T-cell (primary cell): ENCODE results near the gene NUAK1. TPM values are rescaled to one million over a fixed set of nuclear protein-coding genes. Genes with fewer than 3 reads are reported as not detected.

Experiments used
- ATAC-seq, 4 experiments: fragments of 200-7000 bp in 3 of 4; fragments of 150-1000 bp in 1 of 4; cut with Tn5 transposase; replicated peaks in 1 of 4; 1 replicate in 3 of 4; 2 replicates in 1 of 4; pipeline ENCODE4 v1.10.0; 2021; ENCODE audit warnings: moderate library complexity in 3 of 4, mild to moderate bottlenecking in 2 of 4, moderate number of reproducible peaks in 1 of 4
- CTCF ChIA-PET, 2 donors: fragments of 300-600 bp; sonication (Branson Sonifier 250); formaldehyde crosslinking; loops; one replicate each; lab custom pipeline; 2022; ENCODE audit warnings: antibody characterized with exemption in 2 of 2; lab: Charles Lee
- POLR2A ChIA-PET, 2 donors: fragments of 300-600 bp; sonication (Branson Sonifier 250); formaldehyde crosslinking; loops; one replicate each; lab custom pipeline; 2022; ENCODE audit warnings: antibody characterized with exemption in 2 of 2; lab: Charles Lee
- DNase-seq, 35 experiments: peaks; one replicate each; pipeline versions ENCODE4 v3.0.0 to v3.0.0-alpha.2; 2013 to 2023
- H3K27ac ChIP-seq: one replicate; pipeline ENCODE4 v1.5.1; 2013; ENCODE audit warnings: low read length
- H3K27me3 ChIP-seq, 2 experiments: replicated peaks in 1 of 2; 1 replicate in 1 of 2; 2 replicates in 1 of 2; pipeline versions ENCODE4 v1.6.1 to v1.7.0; 2013; ENCODE audit warnings: low read length in 1 of 2, mixed read lengths in 1 of 2; ENCODE audit not compliant: control insufficient read depth in 2 of 2, insufficient read depth in 2 of 2; ENCODE audit errors: extremely low read depth in 1 of 2
- H3K36me3 ChIP-seq, 2 donors: 1 replicate in 1 of 2; 2 replicates in 1 of 2; pipeline versions ENCODE4 v1.6.1 to v1.7.0; 2013; ENCODE audit warnings: low read length in 1 of 2; ENCODE audit not compliant: control insufficient read depth in 2 of 2, insufficient read depth in 1 of 2; ENCODE audit errors: extremely low read depth in 1 of 2
- H3K4me1 ChIP-seq, 2 experiments: 1 replicate in 1 of 2; 2 replicates in 1 of 2; pipeline versions ENCODE4 v1.6.1 to v1.7.0; 2013; ENCODE audit warnings: low read length in 2 of 2, mixed read lengths in 1 of 2; ENCODE audit not compliant: insufficient read depth in 2 of 2, control insufficient read depth in 1 of 2; ENCODE audit errors: extremely low read depth in 1 of 2
- H3K4me3 ChIP-seq, 2 donors: 1 replicate in 1 of 2; 2 replicates in 1 of 2; pipeline versions ENCODE4 v1.5.1 to v1.7.0; 2013; ENCODE audit warnings: mild to moderate bottlenecking in 2 of 2, low read length in 1 of 2, moderate library complexity in 1 of 2; ENCODE audit not compliant: control insufficient read depth in 1 of 2; ENCODE audit errors: extremely low read depth in 1 of 2
- H3K9me3 ChIP-seq: 2 replicates; pipeline ENCODE4 v1.7.0; 2013
- H3K27ac Mint-ChIP-seq, 2 donors: one replicate each; pipeline ENCODE4 v1.8.0; 2020 to 2021; ENCODE audit warnings: mild to moderate bottlenecking in 2 of 2, mixed read lengths in 2 of 2
- H3K27me3 Mint-ChIP-seq, 2 donors: one replicate each; pipeline ENCODE4 v1.8.0; 2021 to 2022; ENCODE audit warnings: mixed read lengths in 2 of 2
- H3K36me3 Mint-ChIP-seq: one replicate; pipeline ENCODE4 v1.8.0; 2021; ENCODE audit warnings: mixed read lengths
- H3K4me1 Mint-ChIP-seq, 3 donors: one replicate each; pipeline ENCODE4 v1.8.0; 2020 to 2022; ENCODE audit warnings: mixed read lengths in 3 of 3, mild to moderate bottlenecking in 1 of 3
- H3K4me3 Mint-ChIP-seq, 3 donors: one replicate each; pipeline ENCODE4 v1.8.0; 2020 to 2022; ENCODE audit warnings: mild to moderate bottlenecking in 3 of 3, mixed read lengths in 3 of 3, moderate library complexity in 3 of 3
- H3K9me3 Mint-ChIP-seq, 3 donors: one replicate each; pipeline ENCODE4 v1.8.0; 2020 to 2022; ENCODE audit warnings: mixed read lengths in 3 of 3
- WGBS: methylation state at CpG from one replicate; pipeline ENCODE4 v1.1.5; 2013; ENCODE audit warnings: missing lambda C conversion rate; ENCODE audit not compliant: insufficient coverage; 5-methylcytosine and 5-hydroxymethylcytosine counted together
- total RNA-seq, 35 experiments: library from RNA in 6 of 35; stranded (reverse) in 6 of 35; fragments of 120-200 nt in 1 of 35; gene quantifications; one replicate each; pipeline versions ENCODE4 v1.2.1 to v1.2.4 and lab custom pipeline; 2013 to 2026

NUAK1 gene
- total RNA-seq, 5 donors from 2014 or later (not counting 1 experiment from before 2014, with no cell fraction given), result 0.25 to 0.50 (median 0.30) TPM

DNA sequence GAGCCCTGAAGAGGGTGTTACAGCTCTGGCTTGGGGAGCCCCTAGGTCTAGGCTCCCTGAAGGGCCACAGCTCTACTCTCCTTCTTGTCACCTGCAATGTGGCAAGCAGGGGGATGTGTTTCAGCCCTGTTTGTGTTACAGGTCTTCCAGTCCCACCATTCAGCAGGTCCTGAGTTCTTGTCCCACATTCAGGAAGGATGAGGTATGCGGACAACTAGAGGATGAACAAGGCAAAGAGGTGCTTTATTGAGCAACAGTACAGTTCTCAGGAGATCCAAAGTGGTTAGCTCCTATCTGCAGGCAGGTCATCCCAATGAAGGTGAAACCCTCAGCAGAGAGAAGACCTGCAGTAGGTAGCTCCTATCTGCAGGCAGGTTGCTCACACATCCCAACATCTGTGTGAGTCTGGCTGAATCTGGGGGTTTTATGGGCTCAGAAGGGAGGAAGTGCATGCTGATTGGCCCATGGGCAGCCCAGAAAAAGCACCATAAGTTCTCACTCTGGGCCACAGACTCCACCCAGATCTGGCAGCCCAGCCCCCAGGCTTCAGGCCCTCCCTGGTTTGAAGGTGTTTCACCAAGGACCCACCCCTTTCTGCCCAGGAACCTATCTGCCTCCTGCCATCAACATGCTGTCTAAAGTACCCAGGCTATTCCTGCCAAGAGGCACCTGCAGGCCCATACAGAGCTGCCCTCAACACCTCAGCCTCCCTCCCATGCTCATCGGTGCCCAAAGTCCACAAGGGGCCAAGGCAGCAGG lies 98.9 kb downstream of the NUAK1 start:
- H3K9me3 ChIP-seq, result no peaks in the 10 kb centered on the region
- Mint-ChIP-seq H3K27me3 (peaks cover 4 to 5% of the 10 kb centered on the region in 2 donors), H3K4me1 (no peaks in the 10 kb centered on the region), H3K4me3 (no peak overlapping the region), H3K9me3 (no peaks in the 10 kb centered on the region), H3K27ac (no peak overlapping the region), H3K36me3 (no peaks in the 10 kb centered on the region)
- H3K27ac ChIP-seq, result no peak overlapping the region
- 100% methylated on average over 2 of the region's 2 CpGs for WGBS
- H3K4me1 ChIP-seq, result no peaks in the 10 kb centered on the region
- no peaks in the 10 kb centered on the region for H3K36me3 ChIP-seq
- POLR2A ChIA-PET, result no interaction called here
- peak in 1 of 35 experiments; percentile 9 for DNase-seq
- H3K4me3 ChIP-seq, result no peak overlapping the region
- no peak for ATAC-seq
- H3K27me3 ChIP-seq, result peaks cover 0 to 20% of the 10 kb centered on the region in 2 experiments
- CTCF ChIA-PET, result no interaction called here

DNA sequence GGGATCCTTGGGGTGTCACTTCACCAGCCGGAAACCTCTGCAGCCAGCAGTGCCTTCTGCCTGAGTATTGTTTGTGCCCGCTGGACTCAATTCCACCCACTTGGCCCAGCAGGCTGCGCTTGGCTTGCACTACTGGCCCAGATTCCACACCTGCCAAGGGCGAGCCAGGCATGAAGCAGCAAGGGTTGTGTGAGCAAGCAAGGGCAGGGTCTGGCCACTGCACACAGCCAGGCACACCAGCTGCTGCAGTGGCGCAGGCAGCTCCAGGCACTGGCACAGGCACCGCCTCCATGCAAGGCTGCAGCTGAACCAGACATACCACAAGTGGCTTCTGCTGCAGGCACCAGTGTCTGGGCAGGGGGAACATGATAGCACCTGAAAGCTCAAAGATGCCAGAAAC lies 99.5 kb downstream of the NUAK1 start:
- 93% methylated on average over 6 of the region's 6 CpGs for WGBS
- H3K4me3 ChIP-seq, result no peak overlapping the region
- DNase-seq, result no peak
- no peaks in the 10 kb centered on the region for H3K9me3 ChIP-seq
- no peak for ATAC-seq
- no peaks in the 10 kb centered on the region for H3K36me3 ChIP-seq
- H3K9me3 Mint-ChIP-seq, result no peaks in the 10 kb centered on the region
- CTCF ChIA-PET, result no interaction called here
- no peak overlapping the region for H3K27ac Mint-ChIP-seq
- no peaks in the 10 kb centered on the region for H3K4me1 ChIP-seq
- no peak overlapping the region for H3K27ac ChIP-seq
- H3K4me3 Mint-ChIP-seq, result no peak overlapping the region
- H3K27me3 Mint-ChIP-seq, result peaks cover 4 to 5% of the 10 kb centered on the region in 2 donors
- H3K36me3 Mint-ChIP-seq, result no peaks in the 10 kb centered on the region
- no peaks in the 10 kb centered on the region for H3K4me1 Mint-ChIP-seq
- peaks cover 0 to 20% of the 10 kb centered on the region in 2 experiments for H3K27me3 ChIP-seq
- POLR2A ChIA-PET, result no interaction called here

GRCh38 chr12:106037524-106038298 lies 101.0 kb downstream of the NUAK1 start:
- H3K4me3 Mint-ChIP-seq, result no peak overlapping the region

DNA sequence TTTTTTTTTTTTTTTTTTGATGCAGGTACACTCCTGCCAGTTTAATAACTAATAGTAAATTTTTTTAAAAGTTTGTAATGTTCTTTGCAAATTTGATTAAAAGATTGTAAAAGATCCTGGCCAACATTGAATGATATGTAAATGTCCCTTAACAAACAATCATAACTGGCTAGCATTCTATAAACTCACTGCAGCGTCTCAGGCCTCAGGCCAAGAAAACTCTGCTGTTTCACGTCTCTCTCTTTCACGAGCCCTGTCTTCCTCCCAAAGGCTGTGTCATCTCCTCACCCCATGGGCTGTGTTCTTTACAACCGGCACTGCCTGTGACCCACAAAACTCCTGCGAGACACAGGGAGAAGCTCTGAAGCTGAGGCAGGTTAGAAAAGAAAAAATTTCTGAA lies 103.3 kb downstream of the NUAK1 start:
- no peak for ATAC-seq
- no peak overlapping the region for H3K27ac ChIP-seq
- H3K9me3 Mint-ChIP-seq, result no peaks in the 10 kb centered on the region
- H3K4me3 ChIP-seq, result no peak overlapping the region
- H3K36me3 Mint-ChIP-seq, result no peaks in the 10 kb centered on the region
- no peaks in the 10 kb centered on the region for H3K4me1 ChIP-seq
- H3K27ac Mint-ChIP-seq, result no peak overlapping the region
- H3K27me3 Mint-ChIP-seq, result peaks cover 0 to 3% of the 10 kb centered on the region in 2 donors
- no peak overlapping the region for H3K4me3 Mint-ChIP-seq
- H3K36me3 ChIP-seq, result no peaks in the 10 kb centered on the region
- ChIA-PET CTCF (no interaction called here), POLR2A (no interaction called here)
- no peaks in the 10 kb centered on the region for H3K9me3 ChIP-seq
- H3K27me3 ChIP-seq, result peaks cover 0 to 18% of the 10 kb centered on the region in 2 experiments
- no peaks in the 10 kb centered on the region for H3K4me1 Mint-ChIP-seq
- no peak for DNase-seq
- 96% methylated on average over 3 of the region's 5 CpGs for WGBS

More at GRCh38 chr12:106037524-106038298, 101.0 kb downstream of the NUAK1 start:
- no peak overlapping the region for H3K27ac Mint-ChIP-seq
- H3K4me3 ChIP-seq, result no peak overlapping the region
- no peaks in the 10 kb centered on the region for H3K9me3 ChIP-seq
- peaks cover 0 to 5% of the 10 kb centered on the region in 2 donors for H3K27me3 Mint-ChIP-seq
- DNase-seq (no peak), ATAC-seq (no peak)
- WGBS, result 75% methylated on average over 1 of the region's 4 CpGs
- H3K9me3 Mint-ChIP-seq, result no peaks in the 10 kb centered on the region
- ChIA-PET POLR2A (no interaction called here), CTCF (no interaction called here)
- H3K36me3 ChIP-seq, result no peaks in the 10 kb centered on the region
- H3K27me3 ChIP-seq, result peaks cover 0 to 20% of the 10 kb centered on the region in 2 experiments
- no peak overlapping the region for H3K27ac ChIP-seq
- no peaks in the 10 kb centered on the region for H3K36me3 Mint-ChIP-seq
- H3K4me1 ChIP-seq, result no peaks in the 10 kb centered on the region
- no peaks in the 10 kb centered on the region for H3K4me1 Mint-ChIP-seq

DNA sequence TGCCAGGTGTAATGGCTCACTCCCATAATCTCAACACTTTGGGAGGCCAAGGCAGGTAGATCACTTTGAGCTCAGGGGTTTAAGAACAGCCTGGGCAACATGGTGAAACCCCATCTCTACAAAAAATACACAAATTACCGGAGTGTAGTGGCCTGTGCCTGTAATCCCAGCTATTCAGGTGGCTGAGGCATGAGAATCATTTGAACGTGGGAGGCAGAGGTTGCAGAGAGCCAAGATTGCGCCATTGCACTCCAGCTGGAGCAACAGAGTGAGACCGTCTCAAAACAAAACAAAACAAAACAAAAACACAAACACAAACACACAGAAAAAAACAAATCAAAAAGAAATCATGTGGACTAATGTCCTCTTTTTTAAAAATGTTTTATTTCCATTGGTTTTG lies 104.4 kb downstream of the NUAK1 start:
- Histone ChIP-seq H3K36me3 (no peaks in the 10 kb centered on the region), H3K27me3 (peaks cover 0 to 7% of the 10 kb centered on the region in 2 experiments), H3K4me1 (no peaks in the 10 kb centered on the region), H3K9me3 (no peaks in the 10 kb centered on the region), H3K27ac (no peak overlapping the region), H3K4me3 (no peak overlapping the region)
- Mint-ChIP-seq H3K9me3 (no peaks in the 10 kb centered on the region), H3K27me3 (peaks cover 0 to 3% of the 10 kb centered on the region in 2 donors), H3K27ac (no peak overlapping the region), H3K4me1 (no peaks in the 10 kb centered on the region), H3K36me3 (no peaks in the 10 kb centered on the region), H3K4me3 (no peak overlapping the region)
- DNase-seq, result no peak
- POLR2A ChIA-PET, result no interaction called here
- CTCF ChIA-PET, result no interaction called here
- no peak for ATAC-seq
- WGBS, result 100% methylated on average over 2 of the region's 4 CpGs

GRCh38 chr12:106033161-106033675 lies 105.5 kb downstream of the NUAK1 start:
- Mint-ChIP-seq H3K36me3 (no peaks in the 10 kb centered on the region), H3K4me3 (no peak overlapping the region), H3K4me1 (no peaks in the 10 kb centered on the region), H3K27ac (no peak overlapping the region), H3K27me3 (peaks cover 3 to 4% of the 10 kb centered on the region in 2 donors), H3K9me3 (no peaks in the 10 kb centered on the region)
- no peak overlapping the region for H3K4me3 ChIP-seq
- ATAC-seq, result no peak
- CTCF ChIA-PET, result no interaction called here
- POLR2A ChIA-PET, result no interaction called here
- no peaks in the 10 kb centered on the region for H3K9me3 ChIP-seq
- WGBS, result 85% methylated on average over 4 of the region's 4 CpGs
- H3K27ac ChIP-seq, result no peak overlapping the region
- no peaks in the 10 kb centered on the region for H3K4me1 ChIP-seq
- no peaks in the 10 kb centered on the region for H3K27me3 ChIP-seq
- DNase-seq, result no peak
- no peaks in the 10 kb centered on the region for H3K36me3 ChIP-seq
